ENCODE measurements around the gene SYT2. TPM values are rescaled to one million over a fixed set of nuclear protein-coding genes. Genes with fewer than 3 reads are reported as not detected.

SYT2 gene
- total RNA-seq, 1 donor from 2014 or later: not detected

DNA sequence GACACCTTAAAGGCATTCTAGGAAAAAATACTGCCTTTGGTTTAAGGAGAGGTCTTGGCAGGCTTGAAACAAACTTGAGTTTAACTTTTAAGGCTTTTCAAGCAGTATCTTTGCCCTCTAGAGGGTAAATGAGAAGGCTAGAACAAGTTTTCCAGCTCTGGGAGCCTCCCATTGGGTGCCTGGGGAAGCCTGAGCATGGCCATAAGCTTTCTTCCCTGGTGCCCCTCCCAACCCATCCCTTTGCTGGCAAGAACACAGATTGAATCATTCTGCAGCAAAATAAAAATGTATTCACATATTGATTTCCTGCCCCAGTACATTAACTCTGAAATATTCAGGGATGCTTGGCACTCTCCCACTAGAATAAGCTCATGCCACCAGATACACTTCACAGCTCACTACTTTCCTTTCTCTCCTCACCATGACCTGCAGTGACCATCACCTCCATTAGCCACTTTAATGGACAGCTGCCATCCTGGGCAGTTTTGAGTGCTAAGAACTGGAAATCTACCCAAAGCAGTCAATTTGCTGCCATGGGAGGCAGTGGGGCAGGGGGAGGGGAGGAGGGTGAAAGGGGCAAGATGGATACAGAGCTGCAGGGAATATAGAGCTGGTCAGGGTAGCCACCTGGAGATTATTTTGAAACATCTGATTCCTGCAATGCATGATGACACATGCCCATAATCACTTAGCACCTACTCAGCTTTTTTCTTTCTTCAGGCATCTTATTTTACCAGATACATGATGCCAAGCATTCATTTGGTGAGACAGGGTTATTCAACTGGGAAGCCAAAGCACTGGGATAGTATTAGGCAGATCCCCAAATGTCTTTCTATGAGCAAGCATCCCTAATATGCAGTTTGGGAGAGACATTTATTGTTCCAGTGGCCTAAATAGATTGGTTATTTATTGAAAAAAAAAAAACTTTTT, 140.6 kb downstream of the SYT2 start:
- ATAC-seq (ENCODE audit: low read depth) (no peak), DNase-seq (no peak)
- CTCF ChIA-PET: interaction anchor here (1.0 to 3.8 kb wide), 3 partner anchors 36 to 105 kb away, joined by 3 to 24 read pairs (median 4); no protein-coding TSS in a partner anchor
- H3K4me3 Mint-ChIP-seq: no peak overlapping the region
- intact Hi-C loops (cut with micrococcal nuclease): loop anchor here (5.0 kb wide), 4 partner anchors 37 to 148 kb away; no protein-coding TSS in a partner anchor
- H3K27me3 Mint-ChIP-seq: no peaks in the 10 kb centered on the region
- no peaks in the 10 kb centered on the region for H3K9me3 Mint-ChIP-seq
- peaks cover 28% of the 10 kb centered on the region for H3K4me1 Mint-ChIP-seq
- H3K36me3 Mint-ChIP-seq (ENCODE audit: low read depth): peaks cover 28% of the 10 kb centered on the region
- no peak overlapping the region for H3K27ac Mint-ChIP-seq
- POLR2A ChIA-PET: no interaction called here
- TF ChIP-seq, protein P1, sequence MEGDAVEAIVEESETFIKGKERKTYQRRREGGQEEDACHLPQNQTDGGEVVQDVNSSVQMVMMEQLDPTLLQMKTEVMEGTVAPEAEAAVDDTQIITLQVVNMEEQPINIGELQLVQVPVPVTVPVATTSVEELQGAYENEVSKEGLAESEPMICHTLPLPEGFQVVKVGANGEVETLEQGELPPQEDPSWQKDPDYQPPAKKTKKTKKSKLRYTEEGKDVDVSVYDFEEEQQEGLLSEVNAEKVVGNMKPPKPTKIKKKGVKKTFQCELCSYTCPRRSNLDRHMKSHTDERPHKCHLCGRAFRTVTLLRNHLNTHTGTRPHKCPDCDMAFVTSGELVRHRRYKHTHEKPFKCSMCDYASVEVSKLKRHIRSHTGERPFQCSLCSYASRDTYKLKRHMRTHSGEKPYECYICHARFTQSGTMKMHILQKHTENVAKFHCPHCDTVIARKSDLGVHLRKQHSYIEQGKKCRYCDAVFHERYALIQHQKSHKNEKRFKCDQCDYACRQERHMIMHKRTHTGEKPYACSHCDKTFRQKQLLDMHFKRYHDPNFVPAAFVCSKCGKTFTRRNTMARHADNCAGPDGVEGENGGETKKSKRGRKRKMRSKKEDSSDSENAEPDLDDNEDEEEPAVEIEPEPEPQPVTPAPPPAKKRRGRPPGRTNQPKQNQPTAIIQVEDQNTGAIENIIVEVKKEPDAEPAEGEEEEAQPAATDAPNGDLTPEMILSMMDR (IDR thresholded peaks at IDR 0.05): no peak

DNA sequence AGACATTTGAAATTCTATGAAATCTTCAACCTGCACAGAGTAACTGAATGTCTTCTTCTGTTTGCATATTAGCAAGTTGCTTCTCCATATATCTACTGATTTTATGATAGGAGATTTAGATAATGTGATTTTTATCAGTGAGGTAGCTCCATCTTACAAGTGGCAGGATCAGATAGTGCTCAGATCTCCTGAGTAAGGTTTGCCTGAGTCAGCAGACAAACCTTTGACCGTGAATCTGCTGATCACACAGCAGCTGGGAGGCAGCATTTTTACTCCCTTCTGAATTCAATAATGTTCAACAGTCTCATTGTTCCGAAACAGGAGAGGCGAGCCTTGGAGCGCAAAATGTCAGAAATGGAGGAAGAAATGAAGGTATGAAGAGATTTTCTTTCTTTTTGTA, 141.4 kb downstream of the SYT2 start:
- TF ChIP-seq, protein P1 (IDR thresholded peaks at IDR 0.05): no peak
- DNase-seq: no peak
- ATAC-seq (ENCODE audit: low read depth): no peak
- no peaks in the 10 kb centered on the region for H3K27me3 Mint-ChIP-seq
- no peak overlapping the region for H3K27ac Mint-ChIP-seq
- intact Hi-C loops (cut with micrococcal nuclease): loop anchor here (5.0 kb wide), 2 partner anchors 37 to 48 kb away; no protein-coding TSS in a partner anchor
- H3K4me1 Mint-ChIP-seq: peaks cover 36% of the 10 kb centered on the region
- POLR2A ChIA-PET: no interaction called here
- H3K36me3 Mint-ChIP-seq (ENCODE audit: low read depth): peaks cover 28% of the 10 kb centered on the region
- no peak overlapping the region for H3K4me3 Mint-ChIP-seq
- no peaks in the 10 kb centered on the region for H3K9me3 Mint-ChIP-seq
- CTCF ChIA-PET: interaction anchor here (1.0 to 3.8 kb wide), 3 partner anchors 37 to 104 kb away, joined by 3 to 24 read pairs (median 4); no protein-coding TSS in a partner anchor

DNA sequence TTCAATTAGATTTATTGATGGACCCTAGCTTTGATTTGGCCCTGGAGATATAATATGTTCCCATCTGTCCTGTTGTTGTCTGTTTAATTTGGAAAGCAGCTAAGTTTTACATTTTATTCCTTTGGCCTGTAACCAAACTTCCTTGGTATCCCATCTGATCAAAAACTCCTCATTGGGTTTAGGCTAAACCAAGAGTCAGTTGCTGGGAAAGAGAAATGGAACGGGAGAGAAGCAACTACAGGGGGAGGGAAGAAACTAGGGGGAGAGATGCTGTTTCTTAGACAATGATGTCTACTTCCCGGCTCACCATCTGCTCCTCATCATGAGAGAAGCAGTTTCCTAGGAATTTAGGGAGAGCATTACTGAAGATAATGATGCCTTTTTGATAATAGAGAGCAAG, 141.8 kb downstream of the SYT2 start:
- Mint-ChIP-seq H3K4me1 (peaks cover 37% of the 10 kb centered on the region), H3K27ac (no peak overlapping the region), H3K9me3 (no peaks in the 10 kb centered on the region), H3K27me3 (no peaks in the 10 kb centered on the region), H3K36me3 (ENCODE audit: low read depth) (peaks cover 28% of the 10 kb centered on the region), H3K4me3 (no peak overlapping the region)
- POLR2A ChIA-PET: no interaction called here
- no peak for DNase-seq
- ATAC-seq (ENCODE audit: low read depth): no peak
- CTCF ChIA-PET: no interaction called here
- intact Hi-C loops (cut with micrococcal nuclease): loop anchor here (5.0 kb wide), 2 partner anchors 36 to 49 kb away; no protein-coding TSS in a partner anchor
- TF ChIP-seq, protein P1 (IDR thresholded peaks at IDR 0.05): no peak

DNA sequence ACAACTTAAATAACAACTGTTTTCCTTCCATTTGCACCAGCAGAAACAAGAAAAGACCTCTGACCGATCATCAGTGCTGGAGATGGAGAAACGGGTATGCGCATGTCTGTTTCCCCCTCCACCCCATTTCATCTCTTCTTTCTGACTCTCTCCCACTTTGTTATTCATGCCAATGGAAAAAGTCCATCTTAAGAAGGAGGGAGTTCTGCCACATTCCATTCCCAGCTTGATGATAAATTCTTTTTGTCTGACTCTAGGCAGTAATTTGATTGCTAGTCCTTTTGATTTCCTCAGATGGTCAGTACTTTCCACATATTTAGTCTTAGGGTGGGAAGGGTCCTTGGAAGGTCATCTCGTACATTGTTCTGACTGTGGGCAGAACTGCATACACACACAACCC, 142.5 kb downstream of the SYT2 start:
- Mint-ChIP-seq H3K4me1 (peaks cover 37% of the 10 kb centered on the region), H3K9me3 (no peaks in the 10 kb centered on the region), H3K36me3 (ENCODE audit: low read depth) (peaks cover 23% of the 10 kb centered on the region), H3K27me3 (no peaks in the 10 kb centered on the region), H3K27ac (no peak overlapping the region), H3K4me3 (no peak overlapping the region)
- TF ChIP-seq, protein P1 (IDR thresholded peaks at IDR 0.05): no peak
- CTCF ChIA-PET: no interaction called here
- no peak for DNase-seq
- intact Hi-C loops (cut with micrococcal nuclease): loop anchor here (5.0 kb wide), 2 partner anchors 35 to 50 kb away; no protein-coding TSS in a partner anchor
- no peak for ATAC-seq (ENCODE audit: low read depth)
- POLR2A ChIA-PET: no interaction called here

Data from activated B cell treated with CpG ODN at 0.5 μM for 24 hours (primary cell).